BJ (cell line): Measurements from ENCODE around the gene ARL15. TPM values are rescaled to one million over a fixed set of nuclear protein-coding genes. Genes with fewer than 3 reads are reported as not detected.

Experiments
- CTCF ChIA-PET: fragments of 350-600 bp; formaldehyde crosslinking; extraction: SDS; loops from one replicate; lab custom pipeline; 2021; ENCODE audit warnings: antibody characterized with exemption, inconsistent platforms; lab: Yijun Ruan, JAX
- POLR2A ChIA-PET: fragments of 300-600 bp; sonication (Branson Sonifier 250); formaldehyde crosslinking; extraction: SDS; loops from one replicate; lab custom pipeline; 2021; ENCODE audit warnings: antibody characterized with exemption; lab: Charles Lee
- DNase-seq: peaks from one replicate; pipeline ENCODE4 v3.0.0-alpha.2; 2011; ENCODE audit warnings: low read depth
- H3K27me3 ChIP-seq: 2 replicates; pipeline ENCODE4 v1.6.0; 2011; ENCODE audit warnings: low read length; ENCODE audit not compliant: control insufficient read depth, insufficient read depth
- H3K36me3 ChIP-seq: 2 replicates; pipeline ENCODE4 v1.5.1; 2011; ENCODE audit warnings: low read length; ENCODE audit not compliant: control insufficient read depth, insufficient read depth
- H3K4me3 ChIP-seq: 2 replicates; pipeline ENCODE4 v1.5.1; 2011; ENCODE audit warnings: low read depth, mild to moderate bottlenecking, control low read depth, low read length
- CTCF ChIP-seq: IDR thresholded peaks from 2 replicates; pipeline ENCODE4 v1.5.1; 2011; ENCODE audit warnings: low read depth, mild to moderate bottlenecking, control low read depth, inconsistent platforms, low read length, moderate library complexity; ENCODE audit not compliant: insufficient read depth
- polyA plus RNA-seq: library from polyadenylated mRNA; depleted of rRNA; stranded (reverse); fragments of >200 nt; gene quantifications from 2 replicates; pipeline ENCODE4 v1.2.3, GENCODE V29; 2011

Gene ARL15
- polyA plus RNA-seq, 1 experiment, result 11.9 TPM

GRCh38 chr5:54177058-54177457, 133.3 kb downstream of the ARL15 start:
- H3K27me3 ChIP-seq, result no peaks in the 10 kb centered on the region
- POLR2A ChIA-PET, result no interaction called here
- H3K36me3 ChIP-seq, result no peaks in the 10 kb centered on the region
- DNase-seq, result no peak
- no peak for TF ChIP-seq CTCF
- CTCF ChIA-PET, result no interaction called here
- H3K4me3 ChIP-seq, result no peak overlapping the region

- CTCF ChIA-PET, result no interaction called here
Measured at GRCh38 chr5:54176066-54176830, 134.1 kb downstream of the ARL15 start.

GRCh38 chr5:54173251-54173650, 137.1 kb downstream of the ARL15 start:
- Histone ChIP-seq H3K27me3 (no peaks in the 10 kb centered on the region), H3K4me3 (no peak overlapping the region), H3K36me3 (no peaks in the 10 kb centered on the region)
- POLR2A ChIA-PET, result no interaction called here
- DNase-seq, result no peak
- TF ChIP-seq CTCF, result no peak
- CTCF ChIA-PET, result no interaction called here

More at GRCh38 chr5:54176066-54176830, 134.1 kb downstream of the ARL15 start:
- no peak for DNase-seq
- Histone ChIP-seq H3K36me3 (no peaks in the 10 kb centered on the region), H3K4me3 (no peak overlapping the region), H3K27me3 (no peaks in the 10 kb centered on the region)
- TF ChIP-seq CTCF, result no peak
- POLR2A ChIA-PET, result no interaction called here

- no peak overlapping the region for H3K4me3 ChIP-seq
- POLR2A ChIA-PET, result no interaction called here
- DNase-seq, result no peak
- H3K36me3 ChIP-seq, result no peaks in the 10 kb centered on the region
- no peak for TF ChIP-seq CTCF
- CTCF ChIA-PET, result no interaction called here
- H3K27me3 ChIP-seq, result no peaks in the 10 kb centered on the region
Measured at GRCh38 chr5:54171645-54172384, 138.6 kb downstream of the ARL15 start.

GRCh38 chr5:54165687-54166086, 144.7 kb downstream of the ARL15 start:
- ChIA-PET POLR2A (no interaction called here), CTCF (no interaction called here)
- Histone ChIP-seq H3K36me3 (no peaks in the 10 kb centered on the region), H3K4me3 (no peak overlapping the region), H3K27me3 (no peaks in the 10 kb centered on the region)
- no peak for TF ChIP-seq CTCF
- no peak for DNase-seq
